Stimulated activated CD8-positive, alpha-beta memory T cell treated with anti-CD3 and anti-CD28 coated beads, Interleukin-12 subunit alpha, Interleukin-12 subunit beta, amount 100 ng/mL, for 24 hours (primary cell): ENCODE measurements around the gene FTO.

Experiments
- DNase-seq: peaks from one replicate; pipeline ENCODE4 v3.0.0-alpha.2; 2020; ENCODE audit errors: extremely low read depth

Gene FTO

GRCh38 chr16:53753431-53753830 is 49.5 kb downstream of the FTO start:
- DNase-seq: no peak

DNA sequence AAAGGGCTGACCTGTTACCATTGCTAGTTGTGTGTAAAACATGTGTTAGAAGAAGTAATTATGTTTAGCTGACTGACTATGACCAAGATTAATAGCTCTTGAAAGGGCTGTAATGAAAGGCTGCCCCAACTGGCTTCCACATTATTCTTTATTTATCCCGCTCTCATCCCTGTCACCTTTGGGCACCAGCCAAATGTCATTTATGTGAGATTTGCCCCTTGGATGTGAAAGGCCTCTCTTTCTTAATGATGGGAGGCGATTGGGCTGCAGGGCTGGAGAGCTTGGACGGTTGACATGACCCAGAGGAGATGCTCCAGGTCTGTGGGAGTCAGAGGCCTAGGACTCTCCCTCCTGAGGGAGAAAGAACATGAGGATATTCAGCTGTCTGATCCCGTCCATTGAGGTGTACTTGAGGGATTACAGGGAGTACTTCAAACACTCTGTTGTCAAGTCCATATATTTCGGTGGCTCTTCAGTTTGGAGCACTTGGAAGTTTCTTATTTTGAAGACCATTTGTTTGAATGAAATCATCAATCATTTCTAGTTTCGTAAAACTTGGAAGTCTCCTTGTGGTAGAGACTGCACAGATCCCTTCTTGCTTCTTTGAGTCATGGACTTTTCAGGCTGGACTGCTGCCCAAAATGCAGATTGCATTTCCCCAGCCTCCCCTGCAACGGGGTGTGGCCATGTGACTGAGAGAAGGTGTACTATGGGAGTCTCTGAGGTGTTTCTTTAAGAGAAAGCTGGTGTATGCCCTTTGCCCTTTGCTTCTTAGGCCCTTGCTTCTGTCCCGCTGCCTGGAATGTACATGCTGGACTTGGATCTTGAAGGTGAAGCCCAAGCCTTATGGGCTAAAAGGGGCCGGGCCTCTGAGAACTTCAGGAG is 51.3 kb downstream of the FTO start:
- DNase-seq: no peak

DNA sequence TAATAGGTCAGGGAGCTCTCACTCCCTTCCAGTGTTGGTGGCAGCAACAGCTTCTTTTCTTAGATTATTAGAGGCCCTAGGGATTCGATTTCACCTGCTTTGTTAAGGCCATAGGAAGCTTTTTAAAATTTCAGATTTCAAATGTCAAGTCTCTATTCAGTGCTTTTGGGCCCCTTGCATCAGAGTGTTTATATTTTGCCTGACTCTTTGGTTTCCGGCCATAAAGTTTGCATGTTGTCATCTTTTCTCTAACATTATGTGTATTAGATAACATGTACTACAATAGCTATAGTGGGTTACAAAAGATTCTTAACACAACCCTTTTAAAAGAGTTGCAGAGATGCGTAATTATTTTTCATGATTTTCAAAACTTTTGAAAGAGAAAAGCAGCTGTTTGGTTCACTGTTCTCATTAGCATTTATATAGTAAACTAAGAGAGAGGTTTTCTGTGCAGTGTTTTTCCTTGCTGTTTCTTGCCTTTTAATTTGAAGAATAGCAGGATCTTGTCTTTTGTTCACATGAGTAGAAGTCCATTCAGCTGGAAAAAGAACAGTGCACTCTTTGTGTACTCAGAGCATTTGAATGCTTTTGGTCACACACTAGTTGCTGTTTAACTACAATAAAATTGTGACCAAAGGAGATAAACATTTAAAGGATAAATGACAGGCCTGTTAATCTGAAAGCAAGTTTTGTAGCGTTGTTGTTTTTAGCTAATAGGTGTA is 52.5 kb downstream of the FTO start:
- no peak for DNase-seq

DNA sequence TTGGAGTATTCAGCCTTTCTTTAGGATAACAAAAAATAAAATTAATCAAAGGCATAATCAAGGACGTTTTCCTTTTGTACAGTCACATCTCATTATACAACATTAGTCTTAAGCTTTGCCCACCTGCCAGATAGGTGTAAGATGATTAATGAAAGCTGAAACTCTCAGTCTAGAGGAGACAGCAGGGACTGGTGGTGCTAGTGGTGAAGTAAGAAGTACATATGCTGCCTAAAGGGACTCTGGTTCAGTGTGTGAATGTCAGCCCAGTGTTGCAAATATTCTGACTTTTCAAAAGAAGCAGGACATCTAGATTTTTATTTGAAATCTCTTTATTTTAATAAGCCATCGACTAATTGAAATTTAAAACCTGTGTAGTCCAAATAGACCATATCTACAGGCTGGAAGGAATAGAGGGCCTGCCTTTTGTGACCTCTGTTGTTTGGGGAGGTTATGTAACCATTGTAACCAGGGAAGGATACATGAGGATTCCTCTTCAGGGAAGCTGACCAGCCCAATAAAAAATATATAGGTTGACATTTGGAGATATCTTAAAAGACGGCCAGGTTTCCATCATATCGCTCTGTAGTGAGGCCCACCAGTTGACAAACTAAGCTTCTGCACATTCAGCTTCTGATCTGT is 54.1 kb downstream of the FTO start:
- no peak for DNase-seq

DNA sequence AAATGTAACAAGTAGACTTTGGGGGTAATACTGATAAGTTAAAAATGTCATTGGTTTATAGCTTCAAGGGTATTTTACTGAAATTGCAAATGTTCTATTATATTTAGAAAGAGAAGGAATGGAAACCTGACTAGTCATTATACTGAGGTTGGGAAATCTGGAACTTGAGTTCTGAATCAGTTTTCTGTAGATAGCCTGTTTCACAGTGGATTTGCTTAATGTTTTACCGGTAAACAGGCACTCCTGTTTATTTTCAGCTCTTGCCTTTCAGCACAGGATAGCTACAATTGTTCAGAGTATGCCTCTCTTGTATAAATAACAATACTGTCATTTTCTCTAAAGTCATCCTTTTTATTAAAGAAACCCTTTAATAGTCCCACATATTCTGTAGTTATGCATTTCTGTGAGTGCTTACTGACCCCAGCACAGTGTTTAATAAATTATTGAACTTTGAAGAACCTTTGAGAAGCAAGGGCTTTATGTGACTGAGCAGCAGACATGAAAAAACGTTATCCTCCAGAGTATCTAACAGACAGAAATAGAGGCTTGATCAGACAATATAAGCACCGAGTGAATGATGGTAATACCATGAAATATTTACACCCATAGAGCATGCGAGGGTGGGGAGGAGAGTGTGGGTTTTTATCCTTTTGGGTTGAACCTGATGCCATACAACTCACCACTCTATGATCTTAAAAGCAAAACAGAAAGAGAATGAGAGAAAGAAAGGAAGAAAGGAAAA is 58.2 kb downstream of the FTO start:
- no peak for DNase-seq

DNA sequence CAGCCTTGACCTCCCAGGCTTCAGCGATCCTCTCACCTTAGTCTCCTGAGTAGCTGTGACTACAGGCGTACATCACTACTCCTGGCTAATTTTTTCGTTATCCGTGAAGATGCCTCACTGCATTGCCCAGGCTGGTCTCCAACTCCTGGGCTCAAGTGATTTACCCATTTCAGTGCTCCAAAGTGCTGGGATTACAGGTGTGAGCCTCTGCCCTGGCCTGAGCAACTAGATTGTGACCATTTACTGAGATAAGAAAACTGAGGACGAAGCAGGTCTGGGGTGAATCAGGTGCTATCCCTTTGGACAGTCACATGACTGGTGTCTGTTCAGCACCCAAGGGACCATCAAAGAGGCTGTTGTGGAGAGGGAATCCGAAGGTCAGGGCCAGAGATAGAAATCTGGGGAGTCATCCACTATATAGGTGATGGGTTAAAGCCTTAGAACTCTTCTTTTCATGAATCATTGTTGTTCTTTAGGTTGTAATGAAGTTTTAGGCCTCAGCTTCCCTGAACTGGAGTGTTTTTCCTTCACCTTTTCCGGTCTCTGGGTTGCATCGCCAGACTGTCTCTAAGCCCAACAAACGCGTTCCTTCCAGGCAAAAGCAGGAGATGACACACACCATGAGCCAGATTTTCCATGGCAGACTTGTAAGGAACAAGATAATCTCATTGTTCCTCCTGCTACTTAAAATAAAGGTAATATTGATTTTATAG is 62.5 kb downstream of the FTO start:
- no peak for DNase-seq

DNA sequence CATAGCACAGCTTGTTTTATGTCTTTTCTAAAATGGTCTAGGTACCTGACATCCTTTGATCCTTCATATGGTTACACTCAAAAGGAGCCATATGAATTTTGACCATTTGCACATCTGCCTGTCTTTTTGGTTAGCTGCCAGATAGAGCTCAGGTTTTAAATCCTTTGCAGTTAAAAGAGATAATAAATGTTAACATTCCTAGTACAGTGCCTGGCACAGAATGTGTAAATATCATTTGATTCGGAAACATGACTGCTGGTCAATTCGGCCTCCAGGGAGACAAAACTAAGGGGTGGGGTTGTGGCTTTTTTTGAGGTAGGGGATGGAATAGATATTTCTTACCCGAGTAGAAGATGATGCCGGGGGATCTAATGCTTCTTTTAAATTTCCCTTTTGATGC is 64.2 kb downstream of the FTO start:
- no peak for DNase-seq

DNA sequence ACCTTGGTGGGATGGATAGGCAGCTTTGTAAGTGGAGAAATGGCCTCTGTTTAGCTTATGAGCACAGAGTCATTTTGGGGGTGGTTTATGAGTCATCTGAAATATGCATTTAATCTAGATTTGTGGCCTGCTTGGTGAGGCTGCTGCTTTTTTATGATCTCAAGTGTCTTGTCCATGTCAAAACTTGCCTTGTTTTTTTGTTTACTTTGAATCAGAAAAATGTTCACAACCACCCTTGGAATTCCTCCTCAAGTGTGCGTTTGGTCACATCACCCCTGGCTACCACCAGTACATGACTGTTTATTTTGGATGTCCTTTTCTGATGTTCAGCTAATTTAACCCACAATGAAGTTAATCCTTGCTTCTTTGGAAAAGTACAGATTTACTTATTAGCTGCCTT is 64.6 kb downstream of the FTO start:
- no peak for DNase-seq

DNA sequence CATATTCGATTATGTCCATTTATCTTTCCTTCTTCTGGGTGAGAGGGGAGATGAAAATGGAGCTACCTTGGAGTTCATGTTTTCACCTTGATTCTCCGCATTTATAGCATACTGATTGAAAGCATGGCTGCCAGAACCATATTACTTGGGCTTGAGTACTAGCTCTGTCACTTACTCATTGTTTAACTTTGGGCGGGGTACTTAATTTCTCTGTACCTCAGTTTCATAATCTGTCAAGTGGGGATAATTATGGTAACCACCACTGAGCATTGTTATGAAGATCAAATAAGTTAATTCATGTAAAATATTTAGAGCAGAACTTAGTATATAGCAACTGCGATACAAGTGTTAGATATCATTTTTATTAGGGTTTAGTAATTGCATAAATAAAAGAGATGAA is 65.2 kb downstream of the FTO start:
- no peak for DNase-seq

GRCh38 chr16:53769787-53770186 is 65.8 kb downstream of the FTO start:
- no peak for DNase-seq

GRCh38 chr16:53770641-53771040 is 66.7 kb downstream of the FTO start:
- no peak for DNase-seq

DNA sequence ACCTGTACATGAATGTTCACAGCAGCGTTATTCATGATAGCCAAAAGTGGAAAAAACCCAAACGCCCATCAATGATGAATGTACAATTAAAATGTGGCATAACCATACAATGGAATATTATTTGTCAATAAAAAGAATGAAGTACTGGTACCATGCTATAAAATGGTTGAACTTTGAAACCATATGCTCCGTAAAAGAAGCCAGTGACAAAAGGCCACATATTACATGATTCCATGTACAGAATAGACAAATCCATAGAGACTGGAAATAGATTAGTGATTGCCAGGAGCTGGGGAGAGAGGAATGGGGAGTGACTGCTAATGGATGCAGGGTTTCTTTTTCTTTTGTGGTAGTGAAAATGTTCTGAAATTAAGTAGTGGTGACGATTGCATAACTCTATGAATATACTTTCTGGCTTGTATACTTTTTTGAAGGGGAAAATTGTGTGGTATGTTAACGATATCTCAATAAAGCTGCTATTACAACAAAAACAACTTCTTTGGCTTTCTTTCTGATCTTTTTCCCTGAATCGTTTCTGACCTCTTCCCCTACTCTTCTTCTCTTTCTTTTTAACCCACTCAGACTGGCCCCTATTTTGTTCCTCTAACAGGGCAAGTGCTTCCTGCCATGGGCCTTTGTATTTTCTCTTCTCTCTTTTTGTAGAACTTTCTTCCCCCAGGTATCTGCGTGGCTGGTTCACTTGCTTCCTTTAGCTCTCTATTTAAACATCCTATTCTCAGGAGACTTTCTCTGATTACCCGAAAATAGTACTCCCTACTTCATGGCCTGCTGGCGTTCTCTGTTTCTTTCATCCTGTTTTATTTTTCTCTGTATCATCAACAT is 67.9 kb downstream of the FTO start:
- DNase-seq: no peak

- no peak for DNase-seq
Measured at GRCh38 chr16:53773150-53773846, 69.3 kb downstream of the FTO start.

GRCh38 chr16:53773881-53774280 is 69.9 kb downstream of the FTO start:
- no peak for DNase-seq

- no peak for DNase-seq
Measured at GRCh38 chr16:53775106-53775820, 71.3 kb downstream of the FTO start.

- DNase-seq: no peak
Measured at GRCh38 chr16:53775821-53776431, 72.0 kb downstream of the FTO start.

DNA sequence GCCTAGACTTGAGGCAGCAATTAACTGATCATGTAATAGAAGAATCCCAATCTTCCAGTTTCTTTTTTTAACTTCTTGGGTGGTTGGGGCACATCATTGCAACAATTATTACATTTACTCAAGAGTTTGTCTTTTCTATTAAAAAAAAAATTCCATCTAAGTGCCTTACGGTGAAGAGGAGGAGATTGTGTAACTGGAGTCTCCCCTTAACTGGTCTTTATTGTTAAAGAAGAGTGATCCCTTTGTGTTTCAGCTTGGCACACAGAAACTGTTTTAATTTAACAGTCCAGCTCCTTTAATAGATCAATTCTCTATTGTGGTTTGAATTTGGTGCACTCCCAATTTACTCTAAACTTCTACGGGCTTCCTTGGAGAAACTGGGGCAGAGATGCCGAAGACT is 75.2 kb downstream of the FTO start:
- DNase-seq: no peak

DNA sequence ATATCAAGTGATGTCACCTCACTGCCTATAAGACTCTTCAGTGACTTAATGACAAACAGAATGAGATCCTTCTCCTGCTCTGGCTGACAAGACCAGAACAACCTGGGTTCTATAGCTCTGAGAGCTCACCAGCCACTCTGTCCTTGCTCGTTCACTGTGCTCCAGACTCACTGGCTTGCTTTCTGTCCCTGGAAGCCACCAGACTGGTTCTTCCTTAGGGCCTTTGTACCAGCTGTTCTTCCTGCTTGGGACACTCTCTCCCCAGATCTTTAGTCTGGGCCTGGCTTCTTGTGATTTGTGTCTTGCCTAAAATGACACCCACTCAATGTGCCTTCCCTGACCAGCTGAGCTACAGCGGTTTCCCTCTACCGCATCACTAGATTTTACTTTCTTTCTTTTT is 76.1 kb downstream of the FTO start:
- DNase-seq: no peak
